SK-N-SH (cell line): ENCODE measurements around the gene FLYWCH2. TPM values are rescaled to one million over a fixed set of nuclear protein-coding genes. Genes with fewer than 3 reads are reported as not detected.

Experiments used
- CTCF ChIA-PET: fragments of 300-600, 350-600 bp; formaldehyde crosslinking; extraction: SDS; loops from one replicate; lab custom pipeline; 2021; lab: Yijun Ruan, JAX
- POLR2A ChIA-PET: fragments of 350-600 bp; sonication (Branson Sonifier 250); formaldehyde crosslinking; extraction: SDS; loops from one replicate; lab custom pipeline; 2020; ENCODE audit warnings: antibody characterized with exemption, inconsistent platforms; lab: Yijun Ruan, JAX
- DNase-seq: peaks from one replicate; pipeline ENCODE4 v3.0.0; 2012
- H2AFZ ChIP-seq: fragments of 200-600 bp; sonication (generic); 2 replicates; pipeline ENCODE4 v1.8.1; 2016; ENCODE audit warnings: antibody characterized with exemption, mild to moderate bottlenecking, low read depth
- H3F3A ChIP-seq: fragments of 200-600 bp; sonication (generic); replicated peaks from 2 replicates; pipeline ENCODE3; 2016; ENCODE audit warnings: antibody characterized with exemption, mild to moderate bottlenecking; ENCODE audit not compliant: insufficient read depth
- H3K27ac ChIP-seq, 2 experiments: fragments of 200-500 bp in 1 of 2; fragments of 200-600 bp in 1 of 2; sonication (Bioruptor generic) in 1 of 2; sonication (generic), shearing (Covaris generic) in 1 of 2; 2 replicates each; pipeline versions ENCODE4 v1.5.1 to v1.6.1; 2014 to 2016; ENCODE audit warnings: low read depth in 2 of 2, inconsistent platforms in 1 of 2, low read length in 1 of 2, mild to moderate bottlenecking in 1 of 2, mixed read lengths in 1 of 2
- H3K27me3 ChIP-seq: fragments of 200-600 bp; sonication (generic), shearing (Covaris generic); 2 replicates; pipeline ENCODE4 v1.6.1; 2016; ENCODE audit warnings: mixed run types; ENCODE audit not compliant: insufficient read depth
- H3K36me3 ChIP-seq, 2 experiments: fragments of 200-500 bp in 1 of 2; fragments of 200-600 bp in 1 of 2; sonication (Bioruptor generic) in 1 of 2; sonication (generic) in 1 of 2; replicated peaks in 1 of 2; 2 replicates each; pipeline versions ENCODE3 to v1.5.1; 2014 to 2016; ENCODE audit warnings: low read length in 1 of 2, mild to moderate bottlenecking in 1 of 2; ENCODE audit not compliant: insufficient read depth in 2 of 2, control insufficient read depth in 1 of 2
- H3K4me1 ChIP-seq, 2 experiments: fragments of 200-500 bp in 1 of 2; fragments of 200-600 bp in 1 of 2; sonication (Bioruptor generic) in 1 of 2; sonication (generic), shearing (Covaris generic) in 1 of 2; 2 replicates each; pipeline versions ENCODE4 v1.5.1 to v1.6.1; 2014 to 2016; ENCODE audit warnings: low read depth in 1 of 2, low read length in 1 of 2, mixed run types in 1 of 2; ENCODE audit not compliant: insufficient read depth in 2 of 2, control insufficient read depth in 1 of 2
- H3K4me2 ChIP-seq: fragments of 200-600 bp; sonication (generic), shearing (Covaris generic); 2 replicates; pipeline ENCODE4 v1.6.1; 2017; ENCODE audit warnings: mixed run types
- H3K4me3 ChIP-seq, 2 experiments: fragments of 200-500 bp in 1 of 2; fragments of 200-600 bp in 1 of 2; sonication (Bioruptor generic) in 1 of 2; sonication (generic), shearing (Covaris generic) in 1 of 2; 2 replicates each; pipeline versions ENCODE4 v1.5.1 to v1.8.1; 2014 to 2016; ENCODE audit warnings: low read depth in 2 of 2, inconsistent platforms in 1 of 2, low read length in 1 of 2, mild to moderate bottlenecking in 1 of 2, mixed read lengths in 1 of 2, moderate library complexity in 1 of 2
- H3K79me2 ChIP-seq: fragments of 200-600 bp; sonication (generic); 2 replicates; pipeline ENCODE4 v1.8.1; 2017; ENCODE audit warnings: mild to moderate bottlenecking; ENCODE audit not compliant: insufficient read depth
- H3K9ac ChIP-seq: fragments of 200-600 bp; sonication (generic); 2 replicates; pipeline ENCODE4 v1.6.1; 2017; ENCODE audit warnings: mixed run types
- H3K9me2 ChIP-seq: fragments of 200-600 bp; sonication (generic); 2 replicates; pipeline ENCODE4 v1.6.1; 2017; ENCODE audit warnings: mixed run types
- H3K9me3 ChIP-seq: fragments of 200-600 bp; sonication (generic); 2 replicates; pipeline ENCODE4 v1.6.1; 2017; ENCODE audit warnings: mixed run types, mild to moderate bottlenecking, moderate library complexity
- H4K20me1 ChIP-seq: fragments of 200-600 bp; sonication (generic); 2 replicates; pipeline ENCODE4 v1.6.1; 2017; ENCODE audit warnings: mild to moderate bottlenecking, mixed run types; ENCODE audit not compliant: insufficient read depth
- CHD2 ChIP-seq: fragments of 150-350 bp; IDR thresholded peaks from 2 replicates; pipeline ENCODE4 v1.6.1; 2018; ENCODE audit warnings: low read length; ENCODE audit not compliant: partially characterized antibody
- ELF1 ChIP-seq: IDR thresholded peaks from 2 replicates; pipeline ENCODE4 v1.4.0; 2012
- EZH2phosphoT487 ChIP-seq: fragments of 200-600 bp; sonication (generic); IDR thresholded peaks from 2 replicates; pipeline ENCODE4 v1.6.1; 2017; ENCODE audit warnings: low read depth, mixed run types, mild to moderate bottlenecking, antibody characterized with exemption, moderate library complexity, borderline replicate concordance
- FOSL2 ChIP-seq: IDR thresholded peaks from 2 replicates; pipeline ENCODE4 v1.4.0; 2012; ENCODE audit warnings: low read depth, mild to moderate bottlenecking, moderate library complexity, borderline replicate concordance
- FOXJ3 ChIP-seq: sonication (generic); formaldehyde crosslinking; IDR thresholded peaks from 2 replicates; pipeline ENCODE4 v1.5.1; 2020; ENCODE audit warnings: mild to moderate bottlenecking, missing genetic modification reagents
- GABPA ChIP-seq: IDR thresholded peaks from 2 replicates; pipeline ENCODE4 v1.4.0; 2012; ENCODE audit warnings: low read depth, mild to moderate bottlenecking
- GATA2 ChIP-seq: sonication (generic); formaldehyde crosslinking; IDR thresholded peaks from 2 replicates; pipeline ENCODE4 v1.5.0; 2020; ENCODE audit warnings: mild to moderate bottlenecking, missing genetic modification reagents
- NFIC ChIP-seq: IDR thresholded peaks from 2 replicates; pipeline ENCODE4 v1.4.0; 2012; ENCODE audit warnings: borderline replicate concordance
- NRF1 ChIP-seq: IDR thresholded peaks from 2 replicates; pipeline ENCODE4 v1.6.1; 2012; ENCODE audit warnings: low read depth, mild to moderate bottlenecking, low read length
- POLR2AphosphoS5 ChIP-seq: IDR thresholded peaks from 2 replicates; pipeline ENCODE4 v1.6.1; 2012; ENCODE audit warnings: low read depth, low read length
- RAD21 ChIP-seq: IDR thresholded peaks from 2 replicates; pipeline ENCODE4 v1.6.1; 2012; ENCODE audit warnings: mild to moderate bottlenecking, low read length
- RFX5 ChIP-seq: IDR thresholded peaks from 2 replicates; pipeline ENCODE4 v1.6.1; 2012; ENCODE audit warnings: mild to moderate bottlenecking, improper control_type of control experiment, low read length
- RXRA ChIP-seq: IDR thresholded peaks from 2 replicates; pipeline ENCODE4 v1.4.0; 2012; ENCODE audit warnings: low read depth, mild to moderate bottlenecking, borderline replicate concordance
- SIN3A ChIP-seq: IDR thresholded peaks from 2 replicates; pipeline ENCODE4 v1.6.1; 2012; ENCODE audit warnings: low read depth, mild to moderate bottlenecking, low read length, moderate library complexity, borderline replicate concordance
- TAF1 ChIP-seq: IDR thresholded peaks from 2 replicates; pipeline ENCODE4 v1.6.1; 2012; ENCODE audit warnings: low read depth, mild to moderate bottlenecking, low read length, moderate library complexity, borderline replicate concordance
- TEAD4 ChIP-seq: IDR thresholded peaks from 2 replicates; pipeline ENCODE4 v1.4.0; 2012; ENCODE audit warnings: mild to moderate bottlenecking, borderline replicate concordance; ENCODE audit not compliant: insufficient read depth
- WGBS: methylation state at CpG from one replicate; pipeline ENCODE4 v1.1.6; 2017; ENCODE audit warnings: low lambda C conversion rate; 5-methylcytosine and 5-hydroxymethylcytosine counted together
- polyA plus RNA-seq, 3 experiments: library from polyadenylated mRNA; depleted of rRNA; stranded (reverse); fragments of >200 nt; gene quantifications; 2 replicates each; pipeline ENCODE4 v1.2.3, GENCODE V29; 2012
- TF ChIP-seq, protein P1 (sequence below): IDR thresholded peaks from 2 replicates; pipeline ENCODE4 v1.4.0; 2012; ENCODE audit warnings: low read depth
- TF ChIP-seq, protein P2 (sequence below): fragments of 200-600 bp; sonication (generic); IDR thresholded peaks from 2 replicates; pipeline ENCODE4 v1.6.1; 2017; ENCODE audit warnings: antibody characterized with exemption, mild to moderate bottlenecking, moderate library complexity
- TF ChIP-seq, protein P3 (sequence below): fragments of 150-350 bp; IDR thresholded peaks from 2 replicates; pipeline ENCODE4 v1.6.1; 2016; ENCODE audit warnings: mild to moderate bottlenecking, low read depth, low read length
- TF ChIP-seq, protein P4 (sequence below): IDR thresholded peaks from 2 replicates; pipeline ENCODE4 v1.4.0; 2012; ENCODE audit warnings: low read depth, borderline replicate concordance
- TF ChIP-seq, protein P5 (sequence below): IDR thresholded peaks from 2 replicates; pipeline ENCODE4 v1.6.1; 2012; ENCODE audit warnings: mild to moderate bottlenecking, low read depth, low read length, moderate library complexity

Gene FLYWCH2
- polyA plus RNA-seq, 1 of the 3 experiments (the other 2 are of a cell fraction): 64.8 TPM

DNA sequence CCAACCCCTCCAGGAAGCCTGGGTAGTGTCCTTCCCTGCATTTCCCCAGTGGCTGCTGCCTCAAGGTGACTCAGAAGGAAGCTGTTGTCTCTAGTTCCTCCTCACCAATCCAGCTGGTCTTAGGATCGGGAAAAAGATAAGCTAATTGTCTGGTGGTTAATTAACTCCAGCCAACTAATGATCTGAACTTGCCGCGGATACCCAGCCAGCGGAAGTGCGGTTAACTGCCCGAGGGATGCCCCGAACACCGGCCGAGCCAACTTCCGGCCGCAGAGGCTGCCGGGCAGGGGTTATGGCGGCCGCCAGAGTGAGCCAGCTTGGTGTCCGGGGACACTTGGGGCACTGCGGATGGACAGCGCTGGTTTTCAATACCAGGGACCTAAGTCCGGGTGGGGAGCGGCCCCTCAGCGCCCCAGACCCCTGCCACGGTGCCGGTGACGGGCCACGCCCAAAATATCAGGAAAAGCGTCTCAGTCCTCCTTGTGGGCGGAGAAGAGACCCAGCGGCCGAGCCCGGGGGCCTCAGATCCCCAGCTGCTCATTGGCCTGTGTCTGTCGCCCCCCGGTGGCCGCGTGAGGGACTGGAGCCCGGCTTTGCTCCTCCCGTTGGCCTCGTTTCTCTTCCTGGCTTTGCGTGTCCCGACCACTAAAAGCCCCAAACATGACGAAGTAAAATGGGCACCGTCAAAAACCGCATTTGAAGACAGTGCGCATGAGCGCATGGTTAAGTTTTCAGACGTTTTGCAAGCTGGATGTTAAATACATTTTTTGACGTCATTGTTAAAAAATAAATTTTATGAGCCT is 14.8 kb upstream of the FLYWCH2 start:
- no peaks in the 10 kb centered on the region for H3K27me3 ChIP-seq
- H3K27ac ChIP-seq: peak overlapping the region; percentile 90 to 95
- H3K79me2 ChIP-seq: no peaks in the 10 kb centered on the region
- H3K4me1 ChIP-seq: peaks cover 4 to 5% of the 10 kb centered on the region in 2 experiments; a peak in 3 of 4 replicates
- peak overlapping the region; percentile 100 for H2AFZ ChIP-seq
- no peaks in the 10 kb centered on the region for H3K9me2 ChIP-seq
- ChIA-PET POLR2A (interaction anchor here (0.6 to 2.0 kb wide), 10 partner anchors 15 to 186 kb away, joined by 3 to 23 read pairs (median 6); partner anchors contain the start of genes FLYWCH2, KCTD5 and ZG16B), CTCF (interaction anchor here (0.6 to 10.9 kb wide), 51 partner anchors 9 to 385 kb away, joined by 3 to 144 read pairs (median 5); partner anchors contain the start of genes FLYWCH1, FLYWCH2, PRSS22 and PRSS41)
- under 1% methylated on average over 19 of the region's 45 CpGs for WGBS
- DNase-seq: peak; percentile 98
- no peaks in the 10 kb centered on the region for H4K20me1 ChIP-seq
- H3K9ac ChIP-seq: peak overlapping the region; percentile 87
- H3K4me3 ChIP-seq: peak overlapping the region; percentile 61 to 71
- peak overlapping the region; percentile 93 for H3K4me2 ChIP-seq
- H3F3A ChIP-seq: peaks cover 11% of the 10 kb centered on the region
- no peaks in the 10 kb centered on the region for H3K9me3 ChIP-seq
- no peaks in the 10 kb centered on the region for H3K36me3 ChIP-seq
- TF ChIP-seq FOXJ3 (CRISPR knock-in tag) (no peak), NRF1 (peak; percentile 44; the same call in 1 of the 2 replicates), FOSL2 (no peak), GABPA (peak; percentile 93), CHD2 (peak; percentile 61), EZH2phosphoT487 (no peak), POLR2AphosphoS5 (peak; percentile 94), TAF1 (peak; percentile 93), TEAD4 (0 out of 2 replicates have a peak, but pooled peaks have one; percentile 8), ELF1 (peak; percentile 59; the same call in 1 of the 2 replicates), RFX5 (0 out of 2 replicates have a peak, but pooled peaks have one; percentile 3), SIN3A (no peak), RXRA (peak; percentile 78; the same call in 1 of the 2 replicates), NFIC (peak; percentile 36; the same call in 1 of the 2 replicates), RAD21 (peak; percentile 92), GATA2 (CRISPR knock-in tag) (peak; percentile 48; the same call in 1 of the 2 replicates)
- TF ChIP-seq, protein P1, sequence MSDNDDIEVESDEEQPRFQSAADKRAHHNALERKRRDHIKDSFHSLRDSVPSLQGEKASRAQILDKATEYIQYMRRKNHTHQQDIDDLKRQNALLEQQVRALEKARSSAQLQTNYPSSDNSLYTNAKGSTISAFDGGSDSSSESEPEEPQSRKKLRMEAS: peak; percentile 65; the same call in 1 of the 2 replicates
- TF ChIP-seq, protein P2, sequence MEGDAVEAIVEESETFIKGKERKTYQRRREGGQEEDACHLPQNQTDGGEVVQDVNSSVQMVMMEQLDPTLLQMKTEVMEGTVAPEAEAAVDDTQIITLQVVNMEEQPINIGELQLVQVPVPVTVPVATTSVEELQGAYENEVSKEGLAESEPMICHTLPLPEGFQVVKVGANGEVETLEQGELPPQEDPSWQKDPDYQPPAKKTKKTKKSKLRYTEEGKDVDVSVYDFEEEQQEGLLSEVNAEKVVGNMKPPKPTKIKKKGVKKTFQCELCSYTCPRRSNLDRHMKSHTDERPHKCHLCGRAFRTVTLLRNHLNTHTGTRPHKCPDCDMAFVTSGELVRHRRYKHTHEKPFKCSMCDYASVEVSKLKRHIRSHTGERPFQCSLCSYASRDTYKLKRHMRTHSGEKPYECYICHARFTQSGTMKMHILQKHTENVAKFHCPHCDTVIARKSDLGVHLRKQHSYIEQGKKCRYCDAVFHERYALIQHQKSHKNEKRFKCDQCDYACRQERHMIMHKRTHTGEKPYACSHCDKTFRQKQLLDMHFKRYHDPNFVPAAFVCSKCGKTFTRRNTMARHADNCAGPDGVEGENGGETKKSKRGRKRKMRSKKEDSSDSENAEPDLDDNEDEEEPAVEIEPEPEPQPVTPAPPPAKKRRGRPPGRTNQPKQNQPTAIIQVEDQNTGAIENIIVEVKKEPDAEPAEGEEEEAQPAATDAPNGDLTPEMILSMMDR: peak; percentile 94
- TF ChIP-seq, protein P3, sequence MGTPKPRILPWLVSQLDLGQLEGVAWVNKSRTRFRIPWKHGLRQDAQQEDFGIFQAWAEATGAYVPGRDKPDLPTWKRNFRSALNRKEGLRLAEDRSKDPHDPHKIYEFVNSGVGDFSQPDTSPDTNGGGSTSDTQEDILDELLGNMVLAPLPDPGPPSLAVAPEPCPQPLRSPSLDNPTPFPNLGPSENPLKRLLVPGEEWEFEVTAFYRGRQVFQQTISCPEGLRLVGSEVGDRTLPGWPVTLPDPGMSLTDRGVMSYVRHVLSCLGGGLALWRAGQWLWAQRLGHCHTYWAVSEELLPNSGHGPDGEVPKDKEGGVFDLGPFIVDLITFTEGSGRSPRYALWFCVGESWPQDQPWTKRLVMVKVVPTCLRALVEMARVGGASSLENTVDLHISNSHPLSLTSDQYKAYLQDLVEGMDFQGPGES: no peak
- TF ChIP-seq, protein P4, sequence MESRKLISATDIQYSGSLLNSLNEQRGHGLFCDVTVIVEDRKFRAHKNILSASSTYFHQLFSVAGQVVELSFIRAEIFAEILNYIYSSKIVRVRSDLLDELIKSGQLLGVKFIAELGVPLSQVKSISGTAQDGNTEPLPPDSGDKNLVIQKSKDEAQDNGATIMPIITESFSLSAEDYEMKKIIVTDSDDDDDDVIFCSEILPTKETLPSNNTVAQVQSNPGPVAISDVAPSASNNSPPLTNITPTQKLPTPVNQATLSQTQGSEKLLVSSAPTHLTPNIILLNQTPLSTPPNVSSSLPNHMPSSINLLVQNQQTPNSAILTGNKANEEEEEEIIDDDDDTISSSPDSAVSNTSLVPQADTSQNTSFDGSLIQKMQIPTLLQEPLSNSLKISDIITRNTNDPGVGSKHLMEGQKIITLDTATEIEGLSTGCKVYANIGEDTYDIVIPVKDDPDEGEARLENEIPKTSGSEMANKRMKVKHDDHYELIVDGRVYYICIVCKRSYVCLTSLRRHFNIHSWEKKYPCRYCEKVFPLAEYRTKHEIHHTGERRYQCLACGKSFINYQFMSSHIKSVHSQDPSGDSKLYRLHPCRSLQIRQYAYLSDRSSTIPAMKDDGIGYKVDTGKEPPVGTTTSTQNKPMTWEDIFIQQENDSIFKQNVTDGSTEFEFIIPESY: no peak
- TF ChIP-seq, protein P5, sequence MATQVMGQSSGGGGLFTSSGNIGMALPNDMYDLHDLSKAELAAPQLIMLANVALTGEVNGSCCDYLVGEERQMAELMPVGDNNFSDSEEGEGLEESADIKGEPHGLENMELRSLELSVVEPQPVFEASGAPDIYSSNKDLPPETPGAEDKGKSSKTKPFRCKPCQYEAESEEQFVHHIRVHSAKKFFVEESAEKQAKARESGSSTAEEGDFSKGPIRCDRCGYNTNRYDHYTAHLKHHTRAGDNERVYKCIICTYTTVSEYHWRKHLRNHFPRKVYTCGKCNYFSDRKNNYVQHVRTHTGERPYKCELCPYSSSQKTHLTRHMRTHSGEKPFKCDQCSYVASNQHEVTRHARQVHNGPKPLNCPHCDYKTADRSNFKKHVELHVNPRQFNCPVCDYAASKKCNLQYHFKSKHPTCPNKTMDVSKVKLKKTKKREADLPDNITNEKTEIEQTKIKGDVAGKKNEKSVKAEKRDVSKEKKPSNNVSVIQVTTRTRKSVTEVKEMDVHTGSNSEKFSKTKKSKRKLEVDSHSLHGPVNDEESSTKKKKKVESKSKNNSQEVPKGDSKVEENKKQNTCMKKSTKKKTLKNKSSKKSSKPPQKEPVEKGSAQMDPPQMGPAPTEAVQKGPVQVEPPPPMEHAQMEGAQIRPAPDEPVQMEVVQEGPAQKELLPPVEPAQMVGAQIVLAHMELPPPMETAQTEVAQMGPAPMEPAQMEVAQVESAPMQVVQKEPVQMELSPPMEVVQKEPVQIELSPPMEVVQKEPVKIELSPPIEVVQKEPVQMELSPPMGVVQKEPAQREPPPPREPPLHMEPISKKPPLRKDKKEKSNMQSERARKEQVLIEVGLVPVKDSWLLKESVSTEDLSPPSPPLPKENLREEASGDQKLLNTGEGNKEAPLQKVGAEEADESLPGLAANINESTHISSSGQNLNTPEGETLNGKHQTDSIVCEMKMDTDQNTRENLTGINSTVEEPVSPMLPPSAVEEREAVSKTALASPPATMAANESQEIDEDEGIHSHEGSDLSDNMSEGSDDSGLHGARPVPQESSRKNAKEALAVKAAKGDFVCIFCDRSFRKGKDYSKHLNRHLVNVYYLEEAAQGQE: no peak; the same call in 1 of the 2 replicates
